Thyroid gland (tissue), 4 donors: ENCODE measurements around the gene PRKCE.

ENCODE experiments used
- CTCF ChIP-seq, 6 experiments: fragments of 200-600 bp in 3 of 6; fragments of 450-650 bp in 3 of 6; sonication (generic) in 3 of 6; IDR thresholded peaks; one replicate each; pipeline ENCODE4 v1.5.1; 2016 to 2019; ENCODE audit warnings: antibody characterized with exemption in 6 of 6, mild to moderate bottlenecking in 2 of 6, inconsistent platforms in 1 of 6, moderate library complexity in 1 of 6
- POLR2A ChIP-seq, 2 donors: fragments of 450-650 bp; IDR thresholded peaks; one replicate each; pipeline ENCODE4 v1.6.1; 2017; ENCODE audit warnings: antibody characterized with exemption in 2 of 2, mild to moderate bottlenecking in 2 of 2, moderate library complexity in 1 of 2

GRCh38 chr2:45950606-45951005, 299.1 kb downstream of the PRKCE start:
- TF ChIP-seq POLR2A (IDR thresholded peaks at IDR 0.05) (no peak), CTCF (IDR thresholded peaks at IDR 0.05) (no peak)
